GM19035 (cell line): Measurements from ENCODE around the gene NT5DC3.
"Not testable (repeated sequence)": the region's sequence is repeated elsewhere in the genome, so short reads cannot be mapped to it uniquely, and the experiment has no call there.

Experiments used
- ATAC-seq: cut with Tn5 transposase; IDR thresholded peaks from one replicate; pipeline ENCODE4 v1.9.1; 2021; ENCODE audit not compliant: unreplicated experiment

Gene NT5DC3

GRCh38 chr12:103810111-103810510 is 30.9 kb downstream of the NT5DC3 start:
- ATAC-seq, result no peak

GRCh38 chr12:103809639-103810038 is 31.4 kb downstream of the NT5DC3 start:
- not testable (repeated sequence) for ATAC-seq

- no peak for ATAC-seq
Observed at GRCh38 chr12:103809154-103809553, 31.9 kb downstream of the NT5DC3 start.

GRCh38 chr12:103808239-103808880 is 32.7 kb downstream of the NT5DC3 start:
- no peak for ATAC-seq

- no peak for ATAC-seq
Observed at GRCh38 chr12:103807561-103808238, 33.3 kb downstream of the NT5DC3 start.

- ATAC-seq, result no peak
Observed at GRCh38 chr12:103806803-103807202, 34.2 kb downstream of the NT5DC3 start.

GRCh38 chr12:103805655-103806360 is 35.2 kb downstream of the NT5DC3 start:
- ATAC-seq, result no peak

- ATAC-seq, result no peak
Observed at GRCh38 chr12:103803847-103804246, 37.2 kb downstream of the NT5DC3 start.

- ATAC-seq, result no peak
Observed at GRCh38 chr12:103802586-103802886, 38.5 kb downstream of the NT5DC3 start.

- ATAC-seq, result no peak
Observed at GRCh38 chr12:103801709-103802585, 39.1 kb downstream of the NT5DC3 start.

- no peak for ATAC-seq
Observed at GRCh38 chr12:103799857-103800771, 40.9 kb downstream of the NT5DC3 start.

GRCh38 chr12:103799504-103799856 is 41.6 kb downstream of the NT5DC3 start:
- no peak for ATAC-seq

GRCh38 chr12:103798586-103798985 is 42.4 kb downstream of the NT5DC3 start:
- no peak for ATAC-seq

- no peak for ATAC-seq
Observed at GRCh38 chr12:103794309-103795213, 46.5 kb downstream of the NT5DC3 start.

GRCh38 chr12:103793512-103794045 is 47.5 kb downstream of the NT5DC3 start:
- no peak for ATAC-seq

- ATAC-seq, result no peak
Observed at GRCh38 chr12:103793046-103793445, 48.0 kb downstream of the NT5DC3 start.

- ATAC-seq, result no peak
Observed at GRCh38 chr12:103791350-103791920, 49.6 kb downstream of the NT5DC3 start.

- ATAC-seq, result no peak
Observed at GRCh38 chr12:103786201-103786600, 54.8 kb downstream of the NT5DC3 start.
